Esophagus muscularis mucosa (tissue), 4 donors: ENCODE results near the gene TMEM41A. TPM values are rescaled to one million over a fixed set of nuclear protein-coding genes. Genes with fewer than 3 reads are reported as not detected.

ENCODE experiments used
- DNase-seq: peaks from one replicate; pipeline ENCODE4 v3.0.0-alpha.2; 2017; ENCODE audit errors: extremely low spot score
- H3K27ac ChIP-seq, 4 donors: fragments of 200-600 bp; sonication (generic); replicated peaks in 1 of 4; 1 replicate in 3 of 4; 2 replicates in 1 of 4; pipeline ENCODE4 v1.5.1; 2016 to 2019; ENCODE audit warnings: mild to moderate bottlenecking in 1 of 4
- H3K27me3 ChIP-seq, 4 donors: fragments of 200-600 bp; sonication (generic); one replicate each; pipeline versions ENCODE4 v1.5.1 to v1.6.0; 2016 to 2019
- H3K36me3 ChIP-seq, 4 donors: fragments of 200-600 bp; sonication (generic); one replicate each; pipeline ENCODE4 v1.5.1; 2016 to 2019
- H3K4me1 ChIP-seq, 4 donors: fragments of 200-600 bp; sonication (generic); one replicate each; pipeline ENCODE4 v1.5.1; 2016 to 2019
- H3K4me3 ChIP-seq, 4 donors: fragments of 200-600 bp; sonication (generic); 1 replicate in 2 of 4; 2 replicates in 2 of 4; pipeline ENCODE4 v1.5.1; 2016 to 2019; ENCODE audit warnings: mild to moderate bottlenecking in 4 of 4, moderate library complexity in 1 of 4
- H3K9me3 ChIP-seq, 4 donors: fragments of 200-600 bp; sonication (generic); 1 replicate in 3 of 4; 2 replicates in 1 of 4; pipeline ENCODE4 v1.5.1; 2016 to 2019
- CTCF ChIP-seq, 3 experiments: fragments of 200-600 bp in 2 of 3; fragments of 450-650 bp in 1 of 3; sonication (generic) in 2 of 3; IDR thresholded peaks; one replicate each; pipeline ENCODE4 v1.5.1; 2017 to 2019; ENCODE audit warnings: antibody characterized with exemption in 3 of 3, mild to moderate bottlenecking in 2 of 3, moderate library complexity in 1 of 3
- EP300 ChIP-seq: sonication (generic); formaldehyde crosslinking; IDR thresholded peaks from one replicate; pipeline ENCODE4 v1.6.1; 2017; ENCODE audit warnings: antibody characterized with exemption
- POLR2A ChIP-seq: fragments of 450-650 bp; IDR thresholded peaks from one replicate; pipeline ENCODE4 v1.6.1; 2017; ENCODE audit warnings: antibody characterized with exemption, moderate library complexity, mild to moderate bottlenecking, low read depth
- POLR2AphosphoS5 ChIP-seq, 2 donors: sonication (generic); formaldehyde crosslinking; IDR thresholded peaks; one replicate each; pipeline ENCODE4 v1.6.1; 2017; ENCODE audit warnings: antibody characterized with exemption in 2 of 2
- WGBS: methylation state at CpG from one replicate; pipeline ENCODE4 v1.1.5; 2018; 5-methylcytosine and 5-hydroxymethylcytosine counted together
- intact Hi-C: fragments of 100-400 bp; cut with DNase I; formaldehyde crosslinking; loops from one replicate; pipeline ENCODE4 v1.15.1; 2023
- total RNA-seq, 4 donors: library from RNA; depleted of rRNA; stranded (reverse); fragments of >200 nt; gene quantifications; one replicate each; pipeline versions ENCODE4 v1.1.0 to v1.2.1, GENCODE V29; 2016

The TMEM41A gene
- total RNA-seq, 4 donors from 2014 or later = 7.5 to 9.6 (median 8.3) TPM

GRCh38 chr3:185526349-185526951 lies 27.6 kb upstream of the TMEM41A start:
- Histone ChIP-seq H3K27me3 (peaks cover 0 to 25% (median 0%) of the 10 kb centered on the region in 4 donors), H3K9me3 (no peaks in the 10 kb centered on the region), H3K36me3 (no peaks in the 10 kb centered on the region), H3K4me3 (no peak overlapping the region), H3K27ac (no peak overlapping the region), H3K4me1 (no peaks in the 10 kb centered on the region)
- no peak for DNase-seq
- intact Hi-C loops = no loop called here
- 97% methylated on average over 2 of the region's 2 CpGs for WGBS
- TF ChIP-seq EP300 (no peak), CTCF (IDR thresholded peaks at IDR 0.05) (no peak), POLR2A (no peak), POLR2AphosphoS5 (IDR thresholded peaks at IDR 0.05) (no peak)

DNA sequence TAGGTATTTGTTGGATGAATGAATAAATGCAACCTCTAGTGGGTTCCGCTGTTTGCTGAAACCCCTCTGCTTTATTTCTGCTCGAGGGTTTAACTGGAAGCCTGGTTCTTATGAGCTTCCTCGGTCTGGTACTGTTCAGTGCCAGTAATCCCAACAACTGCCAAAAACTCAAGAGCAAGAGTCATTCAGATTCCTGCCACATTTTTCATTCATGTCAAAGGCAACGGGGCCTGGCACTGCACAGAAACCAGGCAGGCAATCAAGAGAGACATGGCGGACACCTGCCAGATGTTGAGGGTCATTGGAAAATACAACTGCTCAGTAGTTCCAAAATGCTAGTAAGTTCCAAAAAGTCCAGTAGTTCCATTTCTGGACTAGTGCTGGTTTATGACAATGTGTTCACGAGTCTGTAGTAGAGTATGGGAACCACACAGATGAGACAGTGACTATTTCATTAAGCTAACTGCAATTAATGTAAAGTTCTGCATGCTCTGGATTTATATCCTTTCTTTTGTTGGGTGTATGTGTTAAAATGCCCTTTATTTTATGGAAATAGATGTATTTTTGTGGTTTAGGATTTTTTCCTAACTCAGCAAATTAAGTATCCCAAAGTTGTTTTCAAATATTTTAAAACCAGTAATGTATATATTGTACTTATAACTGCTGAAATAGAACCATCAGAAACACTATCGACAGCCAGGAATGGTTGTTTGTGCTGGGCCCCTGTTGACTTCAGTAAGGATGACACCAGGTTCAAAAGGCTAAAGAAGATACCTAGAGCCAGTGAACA lies 22.7 kb upstream of the TMEM41A start:
- intact Hi-C loops = no loop called here
- 88% methylated on average over 7 of the region's 7 CpGs for WGBS

DNA sequence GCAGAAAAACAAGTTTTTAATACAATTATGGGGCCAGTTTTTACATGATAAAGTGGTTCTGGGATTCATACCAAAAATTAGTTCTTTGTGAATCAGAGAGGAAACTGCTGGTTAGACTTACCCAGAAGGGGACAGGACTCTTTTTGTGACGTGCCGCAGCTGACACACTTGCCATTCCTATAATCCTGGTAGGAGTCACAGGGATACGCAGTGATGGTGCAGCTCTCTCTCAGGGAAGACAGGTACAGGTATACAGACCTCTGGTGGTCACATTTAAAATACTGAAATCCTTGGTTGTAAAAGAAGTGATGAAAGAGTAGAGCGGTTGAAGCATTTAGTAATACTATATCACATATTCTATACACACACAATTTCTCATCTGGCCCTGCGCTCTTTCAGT lies 20.2 kb upstream of the TMEM41A start:
- Histone ChIP-seq H3K9me3 (no peaks in the 10 kb centered on the region), H3K36me3 (no peaks in the 10 kb centered on the region), H3K4me3 (no peak overlapping the region), H3K27ac (no peak overlapping the region), H3K27me3 (peaks cover 0 to 34% (median 0%) of the 10 kb centered on the region in 4 donors), H3K4me1 (no peaks in the 10 kb centered on the region)
- no peak for DNase-seq
- 73% methylated on average over 5 of the region's 5 CpGs for WGBS
- TF ChIP-seq POLR2AphosphoS5 (IDR thresholded peaks at IDR 0.05) (no peak), EP300 (no peak)
- intact Hi-C loops = no loop called here

More for the DNA sequence above, 22.7 kb upstream of the TMEM41A start:
- Histone ChIP-seq H3K27ac (no peak overlapping the region), H3K36me3 (no peaks in the 10 kb centered on the region), H3K4me3 (no peak overlapping the region), H3K27me3 (peaks cover 0 to 39% (median 0%) of the 10 kb centered on the region in 4 donors), H3K4me1 (no peaks in the 10 kb centered on the region), H3K9me3 (no peaks in the 10 kb centered on the region)
- TF ChIP-seq CTCF (IDR thresholded peaks at IDR 0.05) (no peak), POLR2AphosphoS5 (IDR thresholded peaks at IDR 0.05) (no peak), EP300 (no peak), POLR2A (no peak)
- DNase-seq = no peak

DNA sequence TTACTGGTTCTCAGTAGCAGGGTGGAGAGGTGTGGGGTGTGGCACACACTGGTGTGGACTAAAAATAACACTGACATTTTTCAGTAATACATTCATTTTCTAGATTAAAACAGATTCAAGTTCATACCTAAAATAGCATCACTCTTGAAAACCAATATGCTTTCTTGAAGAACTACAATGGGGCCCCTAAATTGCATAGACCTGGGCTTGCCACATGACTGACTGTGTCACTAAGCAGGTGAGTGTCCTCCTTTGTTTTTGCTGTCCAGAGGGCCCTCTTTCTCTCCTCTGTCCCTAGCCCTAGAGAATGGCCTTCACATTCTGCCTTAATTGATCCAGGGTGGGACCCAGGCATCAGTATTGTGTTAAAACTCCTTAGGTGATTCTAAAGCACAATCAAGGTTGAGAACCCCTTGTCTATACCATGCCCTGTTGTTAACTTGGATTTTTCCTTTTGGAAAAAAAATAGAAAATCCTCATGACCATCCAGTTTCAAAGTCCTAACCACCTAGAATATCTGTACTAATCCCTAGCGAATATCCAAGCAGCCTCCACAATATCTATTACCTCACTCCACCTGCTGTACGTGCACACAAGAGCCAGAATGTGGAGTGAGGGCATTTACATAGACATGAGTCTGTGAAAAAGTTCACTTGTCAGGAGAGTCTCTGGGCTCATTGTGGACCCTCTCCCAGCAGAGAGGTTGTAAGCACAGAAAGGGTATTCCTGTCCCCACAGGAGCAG lies 18.7 kb upstream of the TMEM41A start:
- intact Hi-C loops = no loop called here
- WGBS = 72% methylated on average over 2 of the region's 2 CpGs
- TF ChIP-seq POLR2A = no peak
- no peak for TF ChIP-seq EP300
- no peak for TF ChIP-seq CTCF (IDR thresholded peaks at IDR 0.05)
- TF ChIP-seq POLR2AphosphoS5 (IDR thresholded peaks at IDR 0.05) = no peak
- Histone ChIP-seq H3K9me3 (no peaks in the 10 kb centered on the region), H3K27ac (no peak overlapping the region), H3K4me3 (no peak overlapping the region), H3K4me1 (no peaks in the 10 kb centered on the region), H3K36me3 (no peaks in the 10 kb centered on the region), H3K27me3 (peaks cover 0 to 28% (median 0%) of the 10 kb centered on the region in 4 donors)
- no peak for DNase-seq

DNA sequence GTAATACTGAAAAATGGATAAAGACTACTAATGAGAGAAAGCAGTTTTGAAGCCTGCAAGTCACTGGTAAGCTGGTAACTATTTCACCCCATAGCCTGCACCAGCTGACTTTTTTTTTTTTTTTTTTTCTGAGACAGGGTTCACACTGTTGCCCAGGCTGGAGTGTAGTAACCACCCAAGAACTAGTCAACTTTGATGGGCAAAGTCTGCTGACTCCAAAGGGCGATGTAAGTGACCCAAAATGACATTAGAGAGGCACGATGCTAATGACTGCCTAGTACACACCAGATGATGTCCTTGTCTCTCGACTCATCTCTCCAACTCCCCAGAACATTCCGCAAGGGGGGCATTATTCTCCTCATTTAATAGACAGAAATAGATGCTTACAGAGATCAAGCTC lies 12.9 kb upstream of the TMEM41A start:
- Histone ChIP-seq H3K36me3 (no peaks in the 10 kb centered on the region), H3K4me3 (no peak overlapping the region), H3K27me3 (peaks cover 0 to 13% (median 0%) of the 10 kb centered on the region in 4 donors), H3K27ac (no peak overlapping the region), H3K4me1 (no peaks in the 10 kb centered on the region), H3K9me3 (no peaks in the 10 kb centered on the region)
- WGBS = 89% methylated on average over 4 of the region's 4 CpGs
- intact Hi-C loops = no loop called here
- TF ChIP-seq POLR2A (no peak), EP300 (no peak), POLR2AphosphoS5 (IDR thresholded peaks at IDR 0.05) (no peak), CTCF (IDR thresholded peaks at IDR 0.05) (no peak)
- no peak for DNase-seq
